Neural cell (in vitro differentiated cells): ENCODE data around the gene PIM3. TPM values are rescaled to one million over a fixed set of nuclear protein-coding genes. Genes with fewer than 3 reads are reported as not detected.

Experiments
- H2AFZ ChIP-seq: fragments of 200-600, 300-800 bp; sonication (generic), shearing (Covaris generic); 2 replicates; pipeline ENCODE4 v1.6.0; 2014; ENCODE audit warnings: low read depth, mild to moderate bottlenecking, antibody characterized with exemption, low read length, moderate library complexity
- H3F3A ChIP-seq: fragments of 200-600 bp; shearing (Covaris generic); 2 replicates; pipeline ENCODE4 v1.6.1; 2016; ENCODE audit warnings: mild to moderate bottlenecking, moderate library complexity, mixed read lengths, antibody characterized with exemption, low read length; ENCODE audit not compliant: insufficient read depth, poor library complexity, severe bottlenecking
- H3K27ac ChIP-seq: fragments of 200-600, 300-800 bp; sonication (generic), shearing (Covaris generic); 2 replicates; pipeline ENCODE4 v1.5.1; 2014; ENCODE audit warnings: mild to moderate bottlenecking, low read length, moderate library complexity
- H3K27me3 ChIP-seq: fragments of 300-800, 200-600 bp; sonication (generic), shearing (Covaris generic); 2 replicates; pipeline ENCODE4 v1.6.0; 2014; ENCODE audit warnings: mild to moderate bottlenecking, low read depth, low read length, moderate library complexity; ENCODE audit not compliant: insufficient read depth
- H3K36me3 ChIP-seq: fragments of 300-800, 200-600 bp; sonication (generic), shearing (Covaris generic); 2 replicates; pipeline ENCODE4 v1.5.1; 2014; ENCODE audit warnings: mild to moderate bottlenecking, antibody characterized with exemption, low read length, moderate library complexity; ENCODE audit not compliant: insufficient read depth
- H3K4me2 ChIP-seq: fragments of 300-800, 200-600 bp; sonication (generic), shearing (Covaris generic); 2 replicates; pipeline ENCODE4 v1.6.0; 2014; ENCODE audit warnings: mild to moderate bottlenecking, low read length
- H3K4me3 ChIP-seq: fragments of 300-800, 200-600 bp; sonication (generic), shearing (Covaris generic); 2 replicates; pipeline ENCODE4 v1.5.1; 2014; ENCODE audit warnings: mild to moderate bottlenecking, low read length, moderate library complexity
- H3K79me2 ChIP-seq: fragments of 200-600 bp; shearing (Covaris generic); replicated peaks from 2 replicates; pipeline ENCODE4 v1.6.0; 2014; ENCODE audit warnings: mild to moderate bottlenecking, low read length, moderate library complexity; ENCODE audit not compliant: insufficient read depth
- H3K9ac ChIP-seq: fragments of 300-800, 200-600 bp; sonication (generic), shearing (Covaris generic); 2 replicates; pipeline ENCODE4 v1.6.1; 2016; ENCODE audit warnings: mild to moderate bottlenecking, low read length, mixed read lengths
- H3K9me2 ChIP-seq: fragments of 200-600 bp; shearing (Covaris generic); 2 replicates; pipeline ENCODE4 v1.6.1; 2016; ENCODE audit warnings: mild to moderate bottlenecking, low read length, mixed read lengths; ENCODE audit not compliant: insufficient read depth
- H3K9me3 ChIP-seq: fragments of 200-600, 300-800 bp; sonication (generic), shearing (Covaris generic); 2 replicates; pipeline ENCODE4 v1.6.1; 2016; ENCODE audit warnings: mild to moderate bottlenecking, mixed run types, low read length, moderate library complexity, mixed read lengths
- H4K20me1 ChIP-seq: fragments of 200-600 bp; shearing (Covaris generic); 2 replicates; pipeline ENCODE4 v1.6.1; 2016; ENCODE audit warnings: mild to moderate bottlenecking, mixed run types; ENCODE audit not compliant: insufficient read depth
- EP300 ChIP-seq: fragments of 450-650 bp; conservative IDR thresholded peaks from 2 replicates; pipeline ENCODE4 v1.6.1; 2014; ENCODE audit warnings: antibody characterized with exemption, mild to moderate bottlenecking, moderate library complexity; ENCODE audit not compliant: poor library complexity, severe bottlenecking
- EZH2 ChIP-seq: fragments of 200-600, 300-800 bp; shearing (Covaris generic), sonication (generic); IDR thresholded peaks from 2 replicates; pipeline ENCODE4 v1.6.1; 2014; ENCODE audit warnings: antibody characterized with exemption, low read length, borderline replicate concordance, mild to moderate bottlenecking; ENCODE audit not compliant: insufficient read depth, poor library complexity, severe bottlenecking
- MXI1 ChIP-seq: fragments of 450-650 bp; conservative IDR thresholded peaks from 2 replicates; pipeline ENCODE4 v1.6.1; 2014; ENCODE audit warnings: antibody characterized with exemption, mild to moderate bottlenecking; ENCODE audit not compliant: poor library complexity, severe bottlenecking
- POLR2AphosphoS5 ChIP-seq: IDR thresholded peaks from 2 replicates; pipeline ENCODE4 v1.6.1; 2012
- RAD21 ChIP-seq: fragments of 450-650 bp; conservative IDR thresholded peaks from 2 replicates; pipeline ENCODE4 v1.6.1; 2014; ENCODE audit warnings: antibody characterized with exemption, mild to moderate bottlenecking, moderate library complexity
- REST ChIP-seq: IDR thresholded peaks from 2 replicates; pipeline ENCODE4 v1.6.1; 2012; ENCODE audit warnings: borderline replicate concordance
- SMC3 ChIP-seq: fragments of 450-650 bp; conservative IDR thresholded peaks from 2 replicates; pipeline ENCODE4 v1.6.1; 2014; ENCODE audit warnings: antibody characterized with exemption, mild to moderate bottlenecking, moderate library complexity; ENCODE audit not compliant: poor library complexity
- TAF1 ChIP-seq: IDR thresholded peaks from 2 replicates; pipeline ENCODE4 v1.6.1; 2012; ENCODE audit warnings: low read depth
- polyA plus RNA-seq: library from polyadenylated mRNA; depleted of rRNA; stranded (reverse); fragments of >200 nt; gene quantifications from 2 replicates; pipeline ENCODE4 v1.2.3, GENCODE V29; 2014
- TF ChIP-seq, protein P1 (sequence below): fragments of 450-650 bp; IDR thresholded peaks from 2 replicates; pipeline ENCODE4 v1.5.1; 2014; ENCODE audit warnings: antibody characterized with exemption, mild to moderate bottlenecking, moderate library complexity; ENCODE audit not compliant: poor library complexity, severe bottlenecking

The PIM3 gene
- polyA plus RNA-seq, 1 donor from 2014 or later: 28.7 TPM

- Histone ChIP-seq H3K79me2 (no peaks in the 10 kb centered on the region), H3K4me3 (no peak overlapping the region), H3K4me2 (no peak overlapping the region), H3K9me3 (no peaks in the 10 kb centered on the region), H3K36me3 (no peaks in the 10 kb centered on the region), H2AFZ (no peak overlapping the region), H3K27ac (no peak overlapping the region), H3K9ac (no peak overlapping the region), H3K9me2 (no peaks in the 10 kb centered on the region), H4K20me1 (no peaks in the 10 kb centered on the region), H3F3A (no peaks in the 10 kb centered on the region), H3K27me3 (no peaks in the 10 kb centered on the region)
- TF ChIP-seq SMC3 (no peak), RAD21 (no peak), EP300 (no peak), REST (no peak), MXI1 (no peak), EZH2 (no peak), POLR2AphosphoS5 (no peak), TAF1 (no peak)
- TF ChIP-seq, protein P1, sequence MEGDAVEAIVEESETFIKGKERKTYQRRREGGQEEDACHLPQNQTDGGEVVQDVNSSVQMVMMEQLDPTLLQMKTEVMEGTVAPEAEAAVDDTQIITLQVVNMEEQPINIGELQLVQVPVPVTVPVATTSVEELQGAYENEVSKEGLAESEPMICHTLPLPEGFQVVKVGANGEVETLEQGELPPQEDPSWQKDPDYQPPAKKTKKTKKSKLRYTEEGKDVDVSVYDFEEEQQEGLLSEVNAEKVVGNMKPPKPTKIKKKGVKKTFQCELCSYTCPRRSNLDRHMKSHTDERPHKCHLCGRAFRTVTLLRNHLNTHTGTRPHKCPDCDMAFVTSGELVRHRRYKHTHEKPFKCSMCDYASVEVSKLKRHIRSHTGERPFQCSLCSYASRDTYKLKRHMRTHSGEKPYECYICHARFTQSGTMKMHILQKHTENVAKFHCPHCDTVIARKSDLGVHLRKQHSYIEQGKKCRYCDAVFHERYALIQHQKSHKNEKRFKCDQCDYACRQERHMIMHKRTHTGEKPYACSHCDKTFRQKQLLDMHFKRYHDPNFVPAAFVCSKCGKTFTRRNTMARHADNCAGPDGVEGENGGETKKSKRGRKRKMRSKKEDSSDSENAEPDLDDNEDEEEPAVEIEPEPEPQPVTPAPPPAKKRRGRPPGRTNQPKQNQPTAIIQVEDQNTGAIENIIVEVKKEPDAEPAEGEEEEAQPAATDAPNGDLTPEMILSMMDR: no peak
These were observed 22.6 kb upstream of the PIM3 start for GRCh38 chr22:49937758-49938564.

DNA sequence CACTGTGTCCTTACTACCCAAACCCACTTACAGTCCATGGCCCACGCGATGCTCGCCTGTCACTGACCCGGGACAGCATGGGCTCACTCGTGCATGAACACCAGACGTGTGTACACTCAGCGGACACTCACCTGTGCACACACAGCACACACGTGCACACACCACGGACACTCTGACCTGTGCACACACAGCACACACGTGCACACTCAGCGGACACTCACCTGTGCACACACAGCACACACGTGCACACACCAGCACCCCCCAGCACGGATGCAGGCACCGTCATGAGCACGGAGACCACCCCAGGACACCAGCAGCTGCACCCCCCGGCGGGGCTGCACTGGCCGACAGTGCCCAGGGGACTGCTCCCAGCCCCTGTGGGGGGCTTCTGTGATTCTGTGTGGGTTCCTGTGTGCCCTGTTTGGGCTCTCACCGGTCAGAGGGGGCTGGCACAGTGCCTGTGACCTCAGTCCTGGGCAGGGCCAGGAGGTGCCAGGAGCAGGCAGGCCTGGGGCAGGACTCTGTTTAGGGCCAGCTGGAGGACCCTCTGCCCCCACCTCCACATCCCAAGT, 21.9 kb upstream of the PIM3 start:
- no peak overlapping the region for H3K4me3 ChIP-seq

More for the DNA sequence above, 21.9 kb upstream of the PIM3 start:
- TF ChIP-seq EP300 (no peak), TAF1 (no peak), EZH2 (no peak), POLR2AphosphoS5 (no peak), MXI1 (no peak), REST (no peak), RAD21 (no peak)
- H4K20me1 ChIP-seq: no peaks in the 10 kb centered on the region
- H3K79me2 ChIP-seq: no peaks in the 10 kb centered on the region
- no peaks in the 10 kb centered on the region for H3F3A ChIP-seq
- H3K9me2 ChIP-seq: no peaks in the 10 kb centered on the region
- no peak overlapping the region for H2AFZ ChIP-seq
- H3K27me3 ChIP-seq: no peaks in the 10 kb centered on the region
- H3K36me3 ChIP-seq: no peaks in the 10 kb centered on the region
- no peak overlapping the region for H3K9ac ChIP-seq
- H3K9me3 ChIP-seq: no peaks in the 10 kb centered on the region
- H3K27ac ChIP-seq: no peak overlapping the region
- H3K4me2 ChIP-seq: no peak overlapping the region
